Activated B cell treated with CpG ODN at 0.5 μM for 24 hours (primary cell): ENCODE results near the gene GMEB2. TPM values are rescaled to one million over a fixed set of nuclear protein-coding genes. Genes with fewer than 3 reads are reported as not detected.

Source experiments
- ATAC-seq: fragments of 200-7000 bp; cut with Tn5 transposase; one replicate; pipeline ENCODE4 v1.10.0; 2021; ENCODE audit warnings: low read depth, mild to moderate bottlenecking, moderate library complexity
- CTCF ChIA-PET: fragments of 350-600 bp; sonication (Branson Sonifier 250); formaldehyde crosslinking; loops from one replicate; lab custom pipeline; 2021; ENCODE audit warnings: antibody characterized with exemption; lab: Charles Lee
- POLR2A ChIA-PET: fragments of 350-600 bp; sonication (Branson Sonifier 250); formaldehyde crosslinking; loops from one replicate; lab custom pipeline; 2021; ENCODE audit warnings: antibody characterized with exemption; lab: Charles Lee
- DNase-seq: peaks from one replicate; pipeline ENCODE4 v3.0.0; 2022
- H3K27ac Mint-ChIP-seq: one replicate; pipeline ENCODE4 v1.8.0; 2020; ENCODE audit warnings: mixed read lengths
- H3K27me3 Mint-ChIP-seq: one replicate; pipeline ENCODE4 v1.8.0; 2021; ENCODE audit warnings: mixed read lengths
- H3K36me3 Mint-ChIP-seq: one replicate; pipeline ENCODE4 v1.8.0; 2021; ENCODE audit warnings: low read depth, mixed read lengths
- H3K4me1 Mint-ChIP-seq: one replicate; pipeline ENCODE4 v1.8.0; 2021; ENCODE audit warnings: mixed read lengths
- H3K4me3 Mint-ChIP-seq: one replicate; pipeline ENCODE4 v1.8.0; 2020; ENCODE audit warnings: mild to moderate bottlenecking, mixed read lengths
- H3K9me3 Mint-ChIP-seq: one replicate; pipeline ENCODE4 v1.8.0; 2020; ENCODE audit warnings: mixed read lengths
- intact Hi-C: fragments of 100-400 bp; cut with micrococcal nuclease; formaldehyde crosslinking; loops from one replicate; pipeline ENCODE4 v1.15.1; 2024
- total RNA-seq: library from RNA; stranded (reverse); gene quantifications from 2 replicates; pipeline ENCODE4 v1.2.3, GENCODE V29; 2022
- TF ChIP-seq, protein P1 (sequence below): fragments of 200-600 bp; IDR thresholded peaks from one replicate; pipeline ENCODE4 v1.8.0; 2022; ENCODE audit warnings: antibody characterized with exemption, mild to moderate bottlenecking

GMEB2 gene
- total RNA-seq, 1 donor from 2014 or later, result 16.9 TPM

- ChIA-PET CTCF (no interaction called here), POLR2A (no interaction called here)
- Mint-ChIP-seq H3K27me3 (no peaks in the 10 kb centered on the region), H3K4me3 (no peak overlapping the region), H3K27ac (no peak overlapping the region), H3K9me3 (no peaks in the 10 kb centered on the region), H3K4me1 (peaks cover 8% of the 10 kb centered on the region), H3K36me3 (peaks cover 61% of the 10 kb centered on the region)
- TF ChIP-seq, protein P1, sequence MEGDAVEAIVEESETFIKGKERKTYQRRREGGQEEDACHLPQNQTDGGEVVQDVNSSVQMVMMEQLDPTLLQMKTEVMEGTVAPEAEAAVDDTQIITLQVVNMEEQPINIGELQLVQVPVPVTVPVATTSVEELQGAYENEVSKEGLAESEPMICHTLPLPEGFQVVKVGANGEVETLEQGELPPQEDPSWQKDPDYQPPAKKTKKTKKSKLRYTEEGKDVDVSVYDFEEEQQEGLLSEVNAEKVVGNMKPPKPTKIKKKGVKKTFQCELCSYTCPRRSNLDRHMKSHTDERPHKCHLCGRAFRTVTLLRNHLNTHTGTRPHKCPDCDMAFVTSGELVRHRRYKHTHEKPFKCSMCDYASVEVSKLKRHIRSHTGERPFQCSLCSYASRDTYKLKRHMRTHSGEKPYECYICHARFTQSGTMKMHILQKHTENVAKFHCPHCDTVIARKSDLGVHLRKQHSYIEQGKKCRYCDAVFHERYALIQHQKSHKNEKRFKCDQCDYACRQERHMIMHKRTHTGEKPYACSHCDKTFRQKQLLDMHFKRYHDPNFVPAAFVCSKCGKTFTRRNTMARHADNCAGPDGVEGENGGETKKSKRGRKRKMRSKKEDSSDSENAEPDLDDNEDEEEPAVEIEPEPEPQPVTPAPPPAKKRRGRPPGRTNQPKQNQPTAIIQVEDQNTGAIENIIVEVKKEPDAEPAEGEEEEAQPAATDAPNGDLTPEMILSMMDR, result no peak
- intact Hi-C loops, result no loop called here
- no peak for DNase-seq
- ATAC-seq, result no peak
Observed at GRCh38 chr20:63599396-63600050, 27.4 kb downstream of the GMEB2 start.

DNA sequence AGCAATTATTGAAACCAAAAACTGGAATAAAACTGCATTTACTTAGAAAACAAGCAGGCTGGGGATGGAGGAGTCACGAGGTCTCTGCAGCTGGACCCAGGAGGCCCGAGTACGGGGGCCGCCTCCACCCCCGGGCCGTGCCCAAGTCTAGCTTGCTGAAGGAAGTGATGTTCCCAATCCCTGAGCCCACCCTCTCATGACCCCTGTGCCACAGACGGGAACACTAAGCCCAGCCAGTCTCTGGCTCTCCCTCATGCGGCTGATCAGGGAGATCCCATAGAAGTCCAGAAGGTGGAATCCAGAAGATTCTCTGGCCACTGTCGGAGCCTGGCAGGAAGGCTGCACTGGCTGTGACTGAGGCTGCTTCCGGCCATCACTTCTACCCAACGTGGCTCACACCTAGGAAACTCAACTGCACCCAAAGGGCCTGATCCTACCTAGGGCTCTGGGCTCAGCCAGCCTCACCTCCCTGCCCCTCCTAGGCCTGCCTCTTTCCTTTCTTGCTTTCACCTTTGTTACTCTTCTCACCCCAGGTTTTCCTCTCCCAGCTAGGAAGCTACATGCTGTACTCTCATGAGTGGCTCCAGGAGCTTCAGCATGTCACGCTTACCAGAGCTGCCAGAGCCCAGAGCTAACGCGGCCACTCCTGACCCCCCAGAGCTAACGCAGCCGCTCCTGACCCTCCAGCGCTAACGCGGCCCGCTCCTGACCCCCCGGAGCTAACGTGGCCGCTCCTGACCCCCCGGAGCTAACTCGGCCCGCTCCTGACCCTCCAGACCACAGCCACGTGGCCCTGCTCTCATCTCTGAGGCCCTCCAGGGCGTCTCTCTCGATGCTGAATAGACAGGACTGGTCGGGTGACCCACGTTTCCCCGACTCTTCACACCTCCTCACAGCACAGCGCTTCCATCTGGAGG lies 28.2 kb downstream of the GMEB2 start:
- CTCF ChIA-PET, result no interaction called here

DNA sequence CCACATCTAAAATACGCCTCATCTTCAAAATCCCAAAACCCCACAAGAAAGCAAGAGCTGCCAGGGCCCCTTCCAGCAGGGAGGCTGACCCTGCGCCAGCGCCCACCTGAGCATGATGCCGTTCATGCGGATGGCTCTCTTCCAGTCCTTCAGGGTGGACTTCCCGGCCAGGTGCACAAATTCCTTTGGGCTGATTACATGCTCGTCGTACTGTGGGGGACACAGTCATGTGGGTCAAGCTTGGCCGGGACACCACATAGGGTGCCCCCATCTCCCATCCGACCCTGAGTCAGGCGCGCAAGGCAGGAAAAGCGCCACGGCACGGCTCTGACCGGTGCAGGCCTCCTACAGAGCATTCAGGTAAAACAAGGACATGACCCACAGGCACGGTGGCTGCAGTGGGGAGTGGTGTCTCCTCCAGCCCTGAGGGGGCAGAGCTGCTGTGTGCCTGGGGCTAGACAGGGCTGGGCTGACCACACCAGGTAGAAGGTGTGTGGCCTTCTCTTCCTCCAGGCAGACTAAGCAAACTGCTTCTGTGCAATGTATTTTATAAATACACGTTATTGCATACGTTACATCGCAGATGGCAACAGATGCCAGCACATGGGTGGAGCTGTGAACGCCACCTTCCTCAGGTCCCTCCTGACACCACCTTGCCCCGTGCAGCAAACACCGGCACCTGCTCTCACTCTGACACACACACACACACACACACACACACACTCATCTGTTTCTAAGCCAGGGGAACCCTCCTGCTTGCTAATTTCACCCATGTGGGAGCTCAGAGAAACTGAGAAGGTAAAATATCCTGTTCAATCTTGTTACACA lies 29.0 kb downstream of the GMEB2 start:
- intact Hi-C loops, result no loop called here
- Mint-ChIP-seq H3K4me3 (no peak overlapping the region), H3K27me3 (no peaks in the 10 kb centered on the region), H3K27ac (no peak overlapping the region), H3K4me1 (peaks cover 7% of the 10 kb centered on the region), H3K9me3 (no peaks in the 10 kb centered on the region), H3K36me3 (peaks cover 59% of the 10 kb centered on the region)
- ChIA-PET POLR2A (interaction anchor here (0.7 kb wide), 1 partner anchor 268 kb away, joined by 4 read pairs; no protein-coding TSS in a partner anchor), CTCF (no interaction called here)
- TF ChIP-seq, protein P1, result no peak
- no peak for DNase-seq
- no peak for ATAC-seq

More for the DNA sequence above, 28.2 kb downstream of the GMEB2 start:
- Mint-ChIP-seq H3K27ac (no peak overlapping the region), H3K36me3 (peaks cover 58% of the 10 kb centered on the region), H3K4me1 (peaks cover 8% of the 10 kb centered on the region), H3K4me3 (no peak overlapping the region), H3K27me3 (no peaks in the 10 kb centered on the region), H3K9me3 (no peaks in the 10 kb centered on the region)
- intact Hi-C loops, result no loop called here
- POLR2A ChIA-PET, result interaction anchor here (0.7 kb wide), 1 partner anchor 267 kb away, joined by 4 read pairs; no protein-coding TSS in a partner anchor
- TF ChIP-seq, protein P1, result no peak
- ATAC-seq, result no peak
- no peak for DNase-seq

DNA sequence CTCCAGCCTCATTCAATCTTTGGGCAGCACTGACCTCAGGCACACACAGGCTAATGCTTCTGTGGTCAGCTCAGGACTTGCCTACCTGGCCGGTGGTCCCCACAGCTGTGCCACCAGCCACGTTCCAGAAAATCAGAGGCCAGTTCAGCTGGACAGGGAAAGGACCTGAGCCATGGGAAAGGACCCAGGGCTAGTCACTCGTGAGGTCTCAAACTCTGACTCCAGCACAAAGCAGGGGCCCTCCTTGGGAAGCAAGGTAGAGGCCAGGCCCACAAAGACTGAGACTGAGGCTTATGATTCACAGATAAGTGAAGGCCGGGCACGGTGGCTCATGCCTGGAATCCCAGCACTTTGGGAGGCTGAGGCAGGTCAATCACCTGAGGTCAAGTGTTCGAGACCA lies 30.5 kb downstream of the GMEB2 start:
- no peak for ATAC-seq
- no peak for DNase-seq
- Mint-ChIP-seq H3K4me1 (no peaks in the 10 kb centered on the region), H3K27ac (no peak overlapping the region), H3K4me3 (no peak overlapping the region), H3K9me3 (no peaks in the 10 kb centered on the region), H3K36me3 (peaks cover 59% of the 10 kb centered on the region), H3K27me3 (no peaks in the 10 kb centered on the region)
- TF ChIP-seq, protein P1, result no peak
- intact Hi-C loops, result no loop called here
- CTCF ChIA-PET, result no interaction called here
- POLR2A ChIA-PET, result no interaction called here
